ENCODE results near the gene CA6.

GRCh38 chr1:8984203-8984602, 38.5 kb downstream of the CA6 start:
- TF ChIP-seq CTCF (IDR thresholded peaks at IDR 0.05) (no peak), EZH2 (IDR thresholded peaks at IDR 0.05; ENCODE audit: borderline replicate concordance, insufficient read depth, low read depth, low read length, poor library complexity, severe bottlenecking) (no peak)
